Measurements from ENCODE around the gene MRPL49.

DNA sequence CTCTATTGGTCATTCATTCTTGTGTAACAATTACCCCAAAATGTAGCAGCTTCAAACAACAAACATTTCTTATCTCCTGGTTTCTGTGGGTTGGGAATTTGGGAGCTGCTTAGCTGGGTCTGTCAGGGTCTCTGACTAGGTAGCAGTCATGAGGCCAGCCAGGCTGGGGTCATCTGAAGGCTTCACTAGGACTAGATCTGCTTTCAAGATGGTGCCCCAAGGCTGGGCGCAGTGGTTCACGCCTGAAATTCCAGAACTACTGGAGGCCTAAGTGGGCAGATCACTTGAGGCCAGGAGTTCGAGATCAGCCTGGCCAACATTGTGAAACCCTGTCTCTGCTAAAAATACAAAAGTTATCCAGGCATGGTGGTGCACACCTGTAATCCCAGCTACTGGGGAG lies 34.8 kb downstream of the MRPL49 start:
- TF ChIP-seq ESRRG (CRISPR knock-in tag; IDR thresholded peaks at IDR 0.05): no peak
- TF ChIP-seq ZNF8 (CRISPR knock-in tag; IDR thresholded peaks at IDR 0.05): no peak
- TF ChIP-seq, protein P1, sequence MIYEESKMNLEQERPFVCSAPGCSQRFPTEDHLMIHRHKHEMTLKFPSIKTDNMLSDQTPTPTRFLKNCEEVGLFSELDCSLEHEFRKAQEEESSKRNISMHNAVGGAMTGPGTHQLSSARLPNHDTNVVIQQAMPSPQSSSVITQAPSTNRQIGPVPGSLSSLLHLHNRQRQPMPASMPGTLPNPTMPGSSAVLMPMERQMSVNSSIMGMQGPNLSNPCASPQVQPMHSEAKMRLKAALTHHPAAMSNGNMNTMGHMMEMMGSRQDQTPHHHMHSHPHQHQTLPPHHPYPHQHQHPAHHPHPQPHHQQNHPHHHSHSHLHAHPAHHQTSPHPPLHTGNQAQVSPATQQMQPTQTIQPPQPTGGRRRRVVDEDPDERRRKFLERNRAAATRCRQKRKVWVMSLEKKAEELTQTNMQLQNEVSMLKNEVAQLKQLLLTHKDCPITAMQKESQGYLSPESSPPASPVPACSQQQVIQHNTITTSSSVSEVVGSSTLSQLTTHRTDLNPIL (CRISPR knock-in tag; IDR thresholded peaks at IDR 0.05; ENCODE audit: low read depth): no peak
- TF ChIP-seq CSDC2 (CRISPR knock-in tag; IDR thresholded peaks at IDR 0.05): no peak
- TF ChIP-seq, protein P2, sequence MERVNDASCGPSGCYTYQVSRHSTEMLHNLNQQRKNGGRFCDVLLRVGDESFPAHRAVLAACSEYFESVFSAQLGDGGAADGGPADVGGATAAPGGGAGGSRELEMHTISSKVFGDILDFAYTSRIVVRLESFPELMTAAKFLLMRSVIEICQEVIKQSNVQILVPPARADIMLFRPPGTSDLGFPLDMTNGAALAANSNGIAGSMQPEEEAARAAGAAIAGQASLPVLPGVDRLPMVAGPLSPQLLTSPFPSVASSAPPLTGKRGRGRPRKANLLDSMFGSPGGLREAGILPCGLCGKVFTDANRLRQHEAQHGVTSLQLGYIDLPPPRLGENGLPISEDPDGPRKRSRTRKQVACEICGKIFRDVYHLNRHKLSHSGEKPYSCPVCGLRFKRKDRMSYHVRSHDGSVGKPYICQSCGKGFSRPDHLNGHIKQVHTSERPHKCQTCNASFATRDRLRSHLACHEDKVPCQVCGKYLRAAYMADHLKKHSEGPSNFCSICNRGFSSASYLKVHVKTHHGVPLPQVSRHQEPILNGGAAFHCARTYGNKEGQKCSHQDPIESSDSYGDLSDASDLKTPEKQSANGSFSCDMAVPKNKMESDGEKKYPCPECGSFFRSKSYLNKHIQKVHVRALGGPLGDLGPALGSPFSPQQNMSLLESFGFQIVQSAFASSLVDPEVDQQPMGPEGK (CRISPR knock-in tag; IDR thresholded peaks at IDR 0.05; ENCODE audit: borderline replicate concordance): no peak
- TF ChIP-seq TOX (CRISPR knock-in tag; IDR thresholded peaks at IDR 0.05; ENCODE audit: borderline replicate concordance): no peak
- no peak for TF ChIP-seq ZNF565 (CRISPR knock-in tag; conservative IDR thresholded peaks at IDR 0.05; ENCODE audit: low read depth)
- TF ChIP-seq, protein P3, sequence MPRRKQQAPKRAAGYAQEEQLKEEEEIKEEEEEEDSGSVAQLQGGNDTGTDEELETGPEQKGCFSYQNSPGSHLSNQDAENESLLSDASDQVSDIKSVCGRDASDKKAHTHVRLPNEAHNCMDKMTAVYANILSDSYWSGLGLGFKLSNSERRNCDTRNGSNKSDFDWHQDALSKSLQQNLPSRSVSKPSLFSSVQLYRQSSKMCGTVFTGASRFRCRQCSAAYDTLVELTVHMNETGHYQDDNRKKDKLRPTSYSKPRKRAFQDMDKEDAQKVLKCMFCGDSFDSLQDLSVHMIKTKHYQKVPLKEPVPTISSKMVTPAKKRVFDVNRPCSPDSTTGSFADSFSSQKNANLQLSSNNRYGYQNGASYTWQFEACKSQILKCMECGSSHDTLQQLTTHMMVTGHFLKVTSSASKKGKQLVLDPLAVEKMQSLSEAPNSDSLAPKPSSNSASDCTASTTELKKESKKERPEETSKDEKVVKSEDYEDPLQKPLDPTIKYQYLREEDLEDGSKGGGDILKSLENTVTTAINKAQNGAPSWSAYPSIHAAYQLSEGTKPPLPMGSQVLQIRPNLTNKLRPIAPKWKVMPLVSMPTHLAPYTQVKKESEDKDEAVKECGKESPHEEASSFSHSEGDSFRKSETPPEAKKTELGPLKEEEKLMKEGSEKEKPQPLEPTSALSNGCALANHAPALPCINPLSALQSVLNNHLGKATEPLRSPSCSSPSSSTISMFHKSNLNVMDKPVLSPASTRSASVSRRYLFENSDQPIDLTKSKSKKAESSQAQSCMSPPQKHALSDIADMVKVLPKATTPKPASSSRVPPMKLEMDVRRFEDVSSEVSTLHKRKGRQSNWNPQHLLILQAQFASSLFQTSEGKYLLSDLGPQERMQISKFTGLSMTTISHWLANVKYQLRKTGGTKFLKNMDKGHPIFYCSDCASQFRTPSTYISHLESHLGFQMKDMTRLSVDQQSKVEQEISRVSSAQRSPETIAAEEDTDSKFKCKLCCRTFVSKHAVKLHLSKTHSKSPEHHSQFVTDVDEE (CRISPR knock-in tag; IDR thresholded peaks at IDR 0.05): no peak
- no peak for TF ChIP-seq OSR1 (CRISPR knock-in tag; IDR thresholded peaks at IDR 0.05)
- TF ChIP-seq ZFP30 (CRISPR knock-in tag; IDR thresholded peaks at IDR 0.05): no peak
- TF ChIP-seq ZFP3 (CRISPR knock-in tag; IDR thresholded peaks at IDR 0.05): no peak
- no peak for TF ChIP-seq RARB (CRISPR knock-in tag; IDR thresholded peaks at IDR 0.05)
